Measurements from ENCODE around the gene IL1RAPL1. TPM values are rescaled to one million over a fixed set of nuclear protein-coding genes. Genes with fewer than 3 reads are reported as not detected.

The IL1RAPL1 gene
- total and polyA plus RNA-seq, 2 experiments from 2014 or later: 0.18 to 0.49 TPM

- ATAC-seq (no peak), DNase-seq (ENCODE audit: low spot score) (no peak)
- Histone ChIP-seq H3K36me3 (ENCODE audit: insufficient read depth) (no peaks in the 10 kb centered on the region), H4K20me1 (replicated peaks; ENCODE audit: insufficient read depth) (no peaks in the 10 kb centered on the region), H3K4me3 (no peak overlapping the region), H3K79me2 (replicated peaks; ENCODE audit: insufficient read depth) (no peaks in the 10 kb centered on the region), H3K27ac (ENCODE audit: low read depth) (no peak overlapping the region), H3K9me2 (ENCODE audit: insufficient read depth) (no peaks in the 10 kb centered on the region), H3K4me1 (ENCODE audit: insufficient read depth) (no peaks in the 10 kb centered on the region), H3K4me2 (no peak overlapping the region), H3K27me3 (ENCODE audit: insufficient read depth) (no peaks in the 10 kb centered on the region), H3F3A (replicated peaks; ENCODE audit: low read depth) (no peaks in the 10 kb centered on the region), H2AFZ (no peak overlapping the region)
- no peaks in the 10 kb centered on the region for H3K27me3 Mint-ChIP-seq (ENCODE audit: insufficient read depth, low read depth, poor library complexity)
- TF ChIP-seq ETS1 (IDR thresholded peaks at IDR 0.05) (no peak), ZNF114 (CRISPR knock-in tag; IDR thresholded peaks at IDR 0.05) (no peak), ZNF462 (CRISPR knock-in tag; IDR thresholded peaks at IDR 0.05) (no peak), EZH2 (IDR thresholded peaks at IDR 0.05; ENCODE audit: low read depth, unreplicated experiment) (no peak), STAT1 (IDR thresholded peaks at IDR 0.05; ENCODE audit: unreplicated experiment) (no peak), ZNF331 (CRISPR knock-in tag; IDR thresholded peaks at IDR 0.05; ENCODE audit: low read depth) (no peak), CTCF (conservative IDR thresholded peaks at IDR 0.05; ENCODE audit: low read depth in 2 of 2) (no peak), EZH2phosphoT487 (IDR thresholded peaks at IDR 0.05; ENCODE audit: unreplicated experiment) (no peak), POLR2AphosphoS5 (IDR thresholded peaks at IDR 0.05; ENCODE audit: low read depth) (no peak), NANOG (IDR thresholded peaks at IDR 0.05; ENCODE audit: borderline replicate concordance) (no peak), JUNB (IDR thresholded peaks at IDR 0.05; ENCODE audit: unreplicated experiment) (no peak), REST (IDR thresholded peaks at IDR 0.05; ENCODE audit: unreplicated experiment) (no peak), CREB1 (CRISPR knock-in tag; IDR thresholded peaks at IDR 0.05; ENCODE audit: low read depth) (no peak)
- H3K4me3 Mint-ChIP-seq: no peak overlapping the region
- H3K4me1 Mint-ChIP-seq: no peaks in the 10 kb centered on the region
- H3K36me3 Mint-ChIP-seq (ENCODE audit: low read depth): no peaks in the 10 kb centered on the region
- H3K27ac Mint-ChIP-seq: no peak overlapping the region
- H3K9me3 Mint-ChIP-seq: no peaks in the 10 kb centered on the region
These were observed 944.1 kb downstream of the IL1RAPL1 start for GRCh38 chrX:29531336-29531735.

All from GM23338 (cell line).